K562 (cell line): ENCODE data around the gene MT1M. TPM values are rescaled to one million over a fixed set of nuclear protein-coding genes. Genes with fewer than 3 reads are reported as not detected.

ENCODE experiments used
- ATAC-seq: fragments of 200-7000 bp; cut with Tn5 transposase; 3 replicates; pipeline ENCODE4 v1.9.1; 2020; ENCODE audit warnings: moderate library complexity
- BruUV-seq: library from RNA; stranded (reverse); fragments of 400-500 nt; replicated peaks from 2 replicates; lab custom pipeline; 2021; lab: Mats Ljungman, UMichigan
- CTCF ChIA-PET: fragments of 300-600 bp; formaldehyde crosslinking; extraction: SDS; loops from one replicate; lab custom pipeline; 2021; ENCODE audit warnings: low intra/inter-chr PET ratio; lab: Yijun Ruan, JAX
- POLR2A ChIA-PET: fragments of 300-600, 350-650 bp; sonication (Branson Sonifier 250); formaldehyde crosslinking; extraction: SDS; loops from one replicate; lab custom pipeline; 2021; ENCODE audit warnings: antibody characterized with exemption, inconsistent platforms; lab: Yijun Ruan, JAX
- DNase-seq, 4 experiments: peaks; one replicate each; pipeline versions ENCODE4 v3.0.0 to v3.0.0-alpha.2; 2011 to 2018; ENCODE audit warnings: low spot score in 3 of 4, mixed read lengths in 3 of 4; ENCODE audit errors: extremely low read depth in 1 of 4
- FAIRE-seq: peaks from 2 replicates; lab custom pipeline; 2011; peaks lifted over from hg19 to GRCh38; lab: Jason Lieb, UNC
- H2AFZ ChIP-seq: 2 replicates; pipeline ENCODE4 v1.6.0; 2011; ENCODE audit warnings: low read depth, low read length, control low read depth, inconsistent platforms
- H3K27ac ChIP-seq: fragments of 200-600 bp; 3 replicates; pipeline ENCODE4 v1.8.0; 2011; ENCODE audit warnings: low read depth, mild to moderate bottlenecking, control low read depth, inconsistent platforms, low read length, moderate library complexity, mixed read lengths; ENCODE audit errors: extremely low read depth
- H3K27me3 ChIP-seq, 2 experiments: fragments of 300-600 bp in 1 of 2; 2 replicates in 1 of 2; 3 replicates in 1 of 2; pipeline versions ENCODE4 v1.6.0 to v1.8.0; 2011; ENCODE audit warnings: inconsistent platforms in 2 of 2, low read length in 2 of 2, mild to moderate bottlenecking in 1 of 2, mixed read lengths in 1 of 2, moderate library complexity in 1 of 2; ENCODE audit not compliant: control insufficient read depth in 2 of 2, insufficient read depth in 2 of 2
- H3K36me3 ChIP-seq: fragments of 300-600 bp; 3 replicates; pipeline ENCODE4 v1.8.0; 2011; ENCODE audit warnings: mild to moderate bottlenecking, low read length, inconsistent platforms; ENCODE audit not compliant: control insufficient read depth, insufficient read depth
- H3K4me1 ChIP-seq, 2 experiments: fragments of 200-600 bp in 1 of 2; replicated peaks in 1 of 2; 2 replicates in 1 of 2; 3 replicates in 1 of 2; pipeline versions ENCODE4 v1.5.1 to v1.8.0; 2011; ENCODE audit warnings: inconsistent platforms in 2 of 2, low read length in 2 of 2, mild to moderate bottlenecking in 1 of 2, mixed read lengths in 1 of 2, moderate library complexity in 1 of 2; ENCODE audit not compliant: control insufficient read depth in 2 of 2, insufficient read depth in 2 of 2
- H3K4me2 ChIP-seq: 2 replicates; pipeline ENCODE4 v1.6.1; 2011; ENCODE audit warnings: low read length, control low read depth, inconsistent platforms, mixed read lengths; ENCODE audit not compliant: insufficient read depth
- H3K4me3 ChIP-seq: fragments of 200-600 bp; sonication (generic), shearing (Covaris generic); 2 replicates; pipeline ENCODE4 v1.5.1; 2016; ENCODE audit warnings: control low read depth, inconsistent platforms
- H3K79me2 ChIP-seq: fragments of 200-600 bp; 3 replicates; pipeline ENCODE4 v1.8.0; 2011; ENCODE audit warnings: low read length, inconsistent platforms; ENCODE audit not compliant: control insufficient read depth, insufficient read depth
- H3K9ac ChIP-seq, 2 experiments: 2 replicates each; pipeline versions ENCODE4 v1.6.0 to v1.6.1; 2011; ENCODE audit warnings: low read depth in 2 of 2, low read length in 2 of 2, control low read depth in 1 of 2, inconsistent platforms in 1 of 2, mild to moderate bottlenecking in 1 of 2, mixed read lengths in 1 of 2; ENCODE audit not compliant: insufficient read depth in 1 of 2
- H3K9me1 ChIP-seq: one replicate; pipeline ENCODE4 v1.6.0; 2011; ENCODE audit warnings: inconsistent platforms, mild to moderate bottlenecking, low read length, moderate library complexity; ENCODE audit not compliant: control insufficient read depth, insufficient read depth
- H3K9me3 ChIP-seq: replicated peaks from 2 replicates; pipeline ENCODE4 v1.5.1; 2011; ENCODE audit warnings: low read depth, low read length, inconsistent platforms; ENCODE audit not compliant: control insufficient read depth, insufficient read depth
- H4K20me1 ChIP-seq: replicated peaks from 2 replicates; pipeline ENCODE4 v1.6.1; 2011; ENCODE audit warnings: low read length, inconsistent platforms, mixed read lengths; ENCODE audit not compliant: control insufficient read depth, insufficient read depth
- CHD4 ChIP-seq: fragments of 200-600 bp; sonication (generic); IDR thresholded peaks from 3 replicates; pipeline ENCODE4 v1.6.1; 2012; ENCODE audit warnings: low read depth, mild to moderate bottlenecking, mixed read lengths, low read length, inconsistent platforms; ENCODE audit not compliant: insufficient read depth, insufficient replicate concordance, poor library complexity, severe bottlenecking
- FOXK1 ChIP-seq: sonication (generic); formaldehyde crosslinking; IDR thresholded peaks from 2 replicates; pipeline ENCODE4 v1.8.0; 2022; ENCODE audit warnings: missing genetic modification reagents, mild to moderate bottlenecking, borderline replicate concordance
- NEUROD1 ChIP-seq: fragments of 150-350 bp; IDR thresholded peaks from 2 replicates; pipeline ENCODE4 v1.6.1; 2014; ENCODE audit warnings: borderline replicate concordance, low read length, low read depth; ENCODE audit not compliant: partially characterized antibody
- PHF8 ChIP-seq: fragments of 200-600 bp; sonication (generic); IDR thresholded peaks from 2 replicates; pipeline ENCODE4 v1.6.1; 2012; ENCODE audit warnings: mixed run types, mild to moderate bottlenecking, inconsistent platforms, low read length, moderate library complexity, borderline replicate concordance
- POLR2H ChIP-seq: IDR thresholded peaks from 2 replicates; pipeline ENCODE4 v1.6.1; 2016; ENCODE audit warnings: missing genetic modification characterization, low read depth, mild to moderate bottlenecking, control low read depth, missing compliant biosample characterization, moderate library complexity
- SIN3A ChIP-seq, 2 experiments: fragments of 150-350 bp in 1 of 2; IDR thresholded peaks; 2 replicates each; pipeline ENCODE4 v1.6.1; 2011 to 2016; ENCODE audit warnings: borderline replicate concordance in 2 of 2, low read depth in 2 of 2, low read length in 2 of 2, mild to moderate bottlenecking in 2 of 2, moderate library complexity in 2 of 2; ENCODE audit not compliant: control insufficient read depth in 1 of 2
- XRCC3 ChIP-seq: fragments of 450-650 bp; IDR thresholded peaks from 2 replicates; pipeline ENCODE4 v1.6.1; 2017; ENCODE audit warnings: mild to moderate bottlenecking, moderate library complexity
- WGBS: fragments of 100-300 bp; shearing (Covaris generic); methylation state at CpG from one replicate; pipeline ENCODE4 v1.1.6; 2016; ENCODE audit warnings: low coverage, mixed read lengths; ENCODE audit not compliant: insufficient coverage; ENCODE audit errors: missing lambda C conversion rate; 5-methylcytosine and 5-hydroxymethylcytosine counted together
- in situ Hi-C: fragments of 300-500 bp; cut with MboI; formaldehyde crosslinking; loops from 4 replicates; pipeline ENCODE4 v1.15.0; 2018; ENCODE audit warnings: inconsistent platforms, mixed read lengths
- intact Hi-C: fragments of 100-400 bp; cut with micrococcal nuclease; formaldehyde crosslinking; loops from 2 replicates; pipeline ENCODE4 v1.14.2; 2022
- polyA plus RNA-seq, 8 experiments: library from polyadenylated mRNA; depleted of rRNA in 4 of 8; stranded (reverse) in 5 of 8; unstranded in 3 of 8; fragments of >200 nt; fragmentation: Nextera tagmentation in 2 of 8; fragmentation: Illumina TruSeq in 1 of 8; extraction: Ambion mirVana in 2 of 8; extraction: Trizol in 1 of 8; gene quantifications; 2 replicates each; pipeline versions ENCODE4 v1.2.1 to v1.2.3, GENCODE V29; 2011 to 2014; ENCODE audit warnings: inconsistent platforms in 1 of 8, missing spikeins in 1 of 8
- total RNA-seq, 7 experiments: library from RNA; depleted of rRNA in 6 of 7; stranded (reverse); fragments of >200 nt in 6 of 7; fragmentation: Illumina TruSeq in 2 of 7; extraction: Trizol in 2 of 7; gene quantifications; 2 replicates each; pipeline versions ENCODE4 v1.2.1 to v1.2.3, GENCODE V29; 2011 to 2021; ENCODE audit warnings: low replicate concordance in 1 of 7
- TF ChIP-seq, protein P1 (sequence below): fragments of 250-450 bp; sonication (Bioruptor Pico); IDR thresholded peaks from 2 replicates; pipeline ENCODE4 v1.8.0; 2021; ENCODE audit warnings: moderate library complexity, mild to moderate bottlenecking, inconsistent platforms
- TF ChIP-seq, protein P2 (sequence below): sonication (generic); formaldehyde crosslinking; IDR thresholded peaks from 2 replicates; pipeline ENCODE4 v1.8.0; 2022; ENCODE audit warnings: missing genetic modification reagents, mild to moderate bottlenecking, borderline replicate concordance

Gene MT1M
- total and polyA plus RNA-seq, 9 of the 15 experiments (the other 6 are each of a cell fraction or from before 2014, with no cell fraction given) = not detected

DNA sequence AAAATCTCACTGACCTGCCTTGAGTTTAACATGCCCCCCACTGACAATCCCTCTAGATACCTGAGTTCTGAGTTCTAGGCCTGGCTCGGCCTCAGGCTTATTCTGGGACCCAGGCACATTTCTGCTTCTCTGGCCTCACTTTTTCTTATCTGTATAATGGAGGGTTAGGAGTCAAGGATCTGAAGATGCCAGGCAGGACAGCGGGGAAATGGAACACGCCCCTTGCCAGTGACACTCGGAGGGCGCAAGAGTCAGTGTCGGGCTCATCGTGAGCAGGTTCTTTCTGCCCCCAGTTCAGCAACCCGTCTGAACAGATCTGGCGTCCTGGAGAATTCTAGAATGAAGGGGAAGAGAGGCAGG is 43.7 kb upstream of the MT1M start:
- FAIRE-seq = no peak
- ChIA-PET CTCF (no interaction called here), POLR2A (no interaction called here)
- no peaks in the 10 kb centered on the region for H3K9me1 ChIP-seq
- 22% methylated on average over 9 of the region's 9 CpGs for WGBS
- no peak for DNase-seq
- H4K20me1 ChIP-seq = no peaks in the 10 kb centered on the region; the same call in 1 of the 2 replicates
- peaks cover 0 to 6% of the 10 kb centered on the region in 2 experiments; a peak in 1 of 5 replicates for H3K4me1 ChIP-seq
- TF ChIP-seq NEUROD1 (no peak), XRCC3 (no peak), PHF8 (no peak), SIN3A (IDR thresholded peaks at IDR 0.05; ENCODE audit: borderline replicate concordance in 2 of 2, control insufficient read depth in 1 of 2, low read depth in 2 of 2, low read length in 2 of 2) (no peak), FOXK1 (CRISPR knock-in tag) (no peak), POLR2H (tag) (no peak), CHD4 (no peak)
- TF ChIP-seq, protein P1, sequence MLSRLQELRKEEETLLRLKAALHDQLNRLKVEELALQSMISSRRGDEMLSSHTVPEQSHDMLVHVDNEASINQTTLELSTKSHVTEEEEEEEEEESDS (CRISPR knock-in tag) = no peak
- TF ChIP-seq, protein P2, sequence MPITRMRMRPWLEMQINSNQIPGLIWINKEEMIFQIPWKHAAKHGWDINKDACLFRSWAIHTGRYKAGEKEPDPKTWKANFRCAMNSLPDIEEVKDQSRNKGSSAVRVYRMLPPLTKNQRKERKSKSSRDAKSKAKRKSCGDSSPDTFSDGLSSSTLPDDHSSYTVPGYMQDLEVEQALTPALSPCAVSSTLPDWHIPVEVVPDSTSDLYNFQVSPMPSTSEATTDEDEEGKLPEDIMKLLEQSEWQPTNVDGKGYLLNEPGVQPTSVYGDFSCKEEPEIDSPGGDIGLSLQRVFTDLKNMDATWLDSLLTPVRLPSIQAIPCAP (CRISPR knock-in tag) = no peak
- H3K4me3 ChIP-seq = no peak overlapping the region
- in situ Hi-C loops (loop anchor here (10.0 kb wide), 1 partner anchor 276 kb away; the partner anchor contains the start of gene SLC12A3), intact Hi-C loops (no loop called here)
- no peaks in the 10 kb centered on the region for H3K36me3 ChIP-seq
- ATAC-seq = no peak
- no peak overlapping the region for H2AFZ ChIP-seq
- H3K9me3 ChIP-seq = no peaks in the 10 kb centered on the region
- H3K9ac ChIP-seq = no peak overlapping the region
- no peak overlapping the region for H3K4me2 ChIP-seq
- no peaks in the 10 kb centered on the region for H3K79me2 ChIP-seq
- peaks cover 19 to 68% of the 10 kb centered on the region in 2 experiments for H3K27me3 ChIP-seq
- no peak overlapping the region for H3K27ac ChIP-seq
- BruUV-seq = no TSS peak
